Effector CD4-positive, alpha-beta T cell (primary cell): Measurements from ENCODE around the gene SRC.

Experiments used
- DNase-seq: peaks from one replicate; pipeline ENCODE4 v3.0.0-alpha.2; 2020

SRC gene

GRCh38 chr20:37416100-37416847, 70.3 kb downstream of the SRC start:
- DNase-seq: no peak

DNA sequence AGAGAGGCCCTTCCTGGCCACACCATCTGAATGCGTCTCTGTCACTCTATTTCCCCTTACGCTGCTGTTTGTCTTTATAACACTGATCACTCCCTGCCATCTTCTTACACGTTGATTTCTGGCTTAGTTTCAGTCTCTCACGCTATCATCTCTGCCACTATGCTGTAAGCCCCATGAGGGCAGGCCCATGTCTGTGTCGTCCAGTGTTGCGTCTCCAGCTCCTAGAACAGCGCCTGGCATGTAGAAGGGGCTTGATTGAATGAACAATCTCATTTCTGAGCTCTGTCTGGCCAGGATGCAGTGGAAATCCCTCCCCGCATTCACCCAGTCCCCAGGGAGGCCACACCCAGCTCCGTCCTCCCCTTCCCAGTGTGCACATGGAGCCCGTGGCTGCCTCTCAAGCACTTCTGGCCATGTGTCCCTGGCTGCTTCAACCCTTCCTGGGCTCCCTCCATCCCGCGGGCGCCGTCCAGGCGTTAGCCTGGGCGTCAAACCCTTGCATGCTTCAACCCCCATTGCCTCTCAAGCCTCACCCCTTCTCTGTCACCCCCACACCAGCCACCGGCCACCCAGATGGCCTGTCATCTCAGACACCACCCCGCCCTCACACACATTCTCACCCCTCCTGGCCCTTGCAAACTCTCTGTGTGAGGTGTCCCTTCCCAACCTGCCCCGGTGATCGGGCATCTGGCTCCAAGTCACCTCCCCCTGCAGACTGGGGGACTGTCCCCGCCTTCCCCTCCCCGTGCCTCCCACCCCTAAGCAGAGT, 71.1 kb downstream of the SRC start:
- no peak for DNase-seq

- no peak for DNase-seq
Observed at GRCh38 chr20:37417617-37418467, 71.9 kb downstream of the SRC start.

DNA sequence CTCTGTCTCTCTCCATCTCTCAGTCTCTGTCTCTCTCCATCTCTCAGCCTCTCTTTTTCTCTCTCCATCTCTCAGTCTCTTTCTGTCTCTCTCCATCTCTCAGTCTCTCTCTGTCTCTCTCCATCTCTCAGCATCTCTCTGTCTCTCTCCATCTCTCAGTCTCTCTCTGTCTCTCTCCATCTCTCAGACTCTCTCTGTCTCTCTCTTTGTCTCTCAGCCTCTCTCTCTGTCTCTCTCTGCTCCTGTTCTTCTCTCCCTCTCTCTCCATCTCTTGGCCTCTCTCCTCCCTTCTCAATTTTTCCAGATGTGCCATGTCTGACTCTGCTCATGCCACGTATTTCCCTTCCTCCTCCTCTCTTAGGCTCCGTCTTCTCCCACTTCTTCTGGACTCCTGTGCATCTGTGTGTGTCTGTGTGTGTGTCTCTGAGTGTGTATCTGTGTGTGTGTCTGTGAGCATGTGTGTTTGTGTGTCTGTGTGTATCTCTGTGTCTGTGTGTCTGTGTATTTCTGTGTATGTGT, 72.7 kb downstream of the SRC start:
- no peak for DNase-seq

GRCh38 chr20:37419307-37419706, 73.4 kb downstream of the SRC start:
- no peak for DNase-seq

- no peak for DNase-seq
Observed at GRCh38 chr20:37419774-37420542, 74.0 kb downstream of the SRC start.

DNA sequence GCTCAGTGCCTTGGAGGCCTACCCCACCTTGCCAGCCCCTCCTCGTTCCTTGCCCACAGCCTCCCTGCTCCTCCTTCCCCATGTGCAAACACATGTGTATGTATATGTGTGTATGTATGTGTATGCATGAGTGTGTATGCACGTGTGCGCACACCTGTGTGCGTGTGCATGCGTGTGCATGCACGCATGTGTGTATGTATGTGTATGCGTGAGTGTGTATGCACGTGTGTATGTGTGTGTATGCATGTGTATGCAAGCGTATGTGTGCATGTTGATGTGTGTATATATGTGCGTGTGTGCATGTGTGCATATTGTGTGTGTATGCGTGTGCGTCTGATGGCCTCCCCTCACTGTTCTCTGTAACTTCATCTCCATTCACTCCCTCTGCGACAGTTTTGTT, 74.7 kb downstream of the SRC start:
- DNase-seq: no peak

GRCh38 chr20:37421060-37421905, 75.3 kb downstream of the SRC start:
- no peak for DNase-seq

- DNase-seq: no peak
Observed at GRCh38 chr20:37421988-37422387, 76.0 kb downstream of the SRC start.

GRCh38 chr20:37422791-37423286, 76.9 kb downstream of the SRC start:
- DNase-seq: no peak

DNA sequence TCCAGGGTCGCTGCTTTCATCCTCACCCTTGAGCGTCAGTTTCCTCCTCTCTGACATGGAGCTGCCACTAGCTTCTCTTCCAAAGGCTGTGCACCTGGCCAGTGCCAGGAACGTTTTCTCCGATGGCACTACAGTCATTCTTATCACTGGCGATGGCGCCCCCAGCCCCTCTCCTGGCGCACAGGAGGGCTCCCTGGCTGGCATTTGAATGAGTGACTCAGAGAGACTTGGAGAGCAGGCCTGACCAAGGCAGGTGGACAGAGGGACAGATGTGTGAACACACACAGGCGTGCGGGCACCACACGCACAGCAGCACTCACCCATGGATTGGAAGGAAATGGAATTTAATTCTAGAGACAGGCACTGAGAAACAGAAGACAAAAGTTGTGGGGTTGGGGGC, 77.6 kb downstream of the SRC start:
- DNase-seq: no peak

GRCh38 chr20:37424062-37424851, 78.3 kb downstream of the SRC start:
- no peak for DNase-seq

GRCh38 chr20:37425103-37425625, 79.2 kb downstream of the SRC start:
- no peak for DNase-seq

DNA sequence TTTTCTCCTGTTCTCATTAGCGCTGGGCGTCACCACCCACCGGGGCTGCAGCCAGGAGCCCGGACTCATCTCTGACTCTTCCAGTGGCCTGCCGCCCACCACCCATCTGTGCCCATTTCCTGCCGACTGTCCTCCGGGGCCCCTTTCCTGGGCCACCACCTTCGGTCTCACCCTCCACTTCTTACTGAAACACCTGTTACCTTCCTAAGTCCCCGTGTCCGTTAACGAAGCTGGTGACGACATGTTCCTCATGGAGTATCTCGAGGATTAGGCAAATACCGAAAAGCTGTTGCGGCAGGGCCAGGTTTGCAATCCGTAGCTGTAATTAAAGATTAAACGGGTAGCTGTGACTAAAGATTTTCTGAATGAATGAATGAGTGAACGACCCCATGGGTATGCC, 80.2 kb downstream of the SRC start:
- DNase-seq: no peak

- no peak for DNase-seq
Observed at GRCh38 chr20:37426978-37427377, 81.0 kb downstream of the SRC start.

GRCh38 chr20:37430044-37430443, 84.1 kb downstream of the SRC start:
- no peak for DNase-seq

DNA sequence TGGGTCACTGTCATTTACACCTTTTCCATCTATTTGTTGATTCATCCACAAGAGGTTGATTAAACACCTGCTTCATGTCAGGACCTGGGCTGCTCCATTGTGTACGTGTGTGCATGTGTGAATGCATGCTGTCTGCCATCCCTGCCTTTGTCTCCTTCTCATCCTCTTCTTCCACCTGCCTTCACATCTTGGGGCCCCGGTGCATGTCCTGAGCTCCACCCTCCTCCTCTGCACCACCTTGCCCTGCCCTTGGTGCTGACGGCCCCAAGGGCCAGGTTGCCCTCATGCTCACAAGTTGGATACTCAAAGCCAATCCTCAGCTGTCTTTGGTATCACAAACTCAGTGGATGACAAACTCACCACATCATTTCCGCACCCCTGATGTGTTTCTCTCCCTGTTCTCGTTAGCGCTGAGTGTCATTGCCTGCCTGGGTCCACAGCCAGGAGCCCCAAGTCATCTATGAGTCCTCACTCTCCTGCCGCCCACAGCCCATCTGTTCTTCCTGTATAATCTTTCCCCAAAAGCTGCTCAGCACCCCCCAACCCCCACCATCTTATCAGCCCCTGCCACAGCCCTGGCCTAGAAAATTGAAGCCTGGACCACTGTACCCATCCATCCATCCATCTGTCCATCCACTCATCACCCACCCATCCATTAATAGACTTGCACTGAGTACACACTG, 85.0 kb downstream of the SRC start:
- DNase-seq: no peak

GRCh38 chr20:37431786-37432185, 85.8 kb downstream of the SRC start:
- DNase-seq: no peak

DNA sequence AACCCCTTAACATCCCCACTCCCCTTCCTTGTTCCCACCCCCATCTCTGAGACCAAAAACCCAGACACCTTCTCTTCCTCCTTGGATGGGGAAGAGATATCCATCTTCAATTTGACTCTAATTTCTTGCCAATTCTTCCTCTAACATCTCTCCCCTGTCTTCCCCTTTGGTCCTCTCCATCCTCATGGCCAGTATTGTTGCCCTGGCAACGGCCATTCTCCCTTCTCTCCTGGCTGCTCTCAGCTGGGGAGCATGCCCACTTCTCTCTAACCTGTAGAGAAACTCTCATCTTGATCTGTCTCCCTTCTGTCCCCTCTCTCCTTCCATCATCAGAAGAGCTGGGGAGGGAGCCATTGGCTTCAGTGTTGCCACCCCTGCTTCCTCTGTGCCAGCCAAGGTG, 86.7 kb downstream of the SRC start:
- DNase-seq: no peak

GRCh38 chr20:37435607-37436006, 89.7 kb downstream of the SRC start:
- DNase-seq: no peak
